RWPE1 (cell line): Measurements from ENCODE around the gene SELENOS.

Source experiments
- CTCF ChIA-PET: fragments of 350-600 bp; sonication (Branson Sonifier 250); formaldehyde crosslinking; extraction: SDS; loops from one replicate; lab custom pipeline; 2021; lab: Yijun Ruan, JAX
- POLR2A ChIA-PET: fragments of 400-600 bp; formaldehyde crosslinking; extraction: SDS; loops from one replicate; lab custom pipeline; 2020; ENCODE audit warnings: antibody characterized with exemption; ENCODE audit not compliant: low non-redundant PET; lab: Yijun Ruan, JAX
- DNase-seq: peaks from one replicate; pipeline ENCODE4 v3.0.0; 2012; ENCODE audit warnings: low spot score
- H3K27ac ChIP-seq: fragments of 450-650 bp; 2 replicates; pipeline ENCODE4 v1.5.1; 2017
- TF ChIP-seq, protein P1 (sequence below): fragments of 450-650 bp; conservative IDR thresholded peaks from 2 replicates; pipeline ENCODE4 v1.5.1; 2017; ENCODE audit warnings: low read depth, mild to moderate bottlenecking

SELENOS gene

DNA sequence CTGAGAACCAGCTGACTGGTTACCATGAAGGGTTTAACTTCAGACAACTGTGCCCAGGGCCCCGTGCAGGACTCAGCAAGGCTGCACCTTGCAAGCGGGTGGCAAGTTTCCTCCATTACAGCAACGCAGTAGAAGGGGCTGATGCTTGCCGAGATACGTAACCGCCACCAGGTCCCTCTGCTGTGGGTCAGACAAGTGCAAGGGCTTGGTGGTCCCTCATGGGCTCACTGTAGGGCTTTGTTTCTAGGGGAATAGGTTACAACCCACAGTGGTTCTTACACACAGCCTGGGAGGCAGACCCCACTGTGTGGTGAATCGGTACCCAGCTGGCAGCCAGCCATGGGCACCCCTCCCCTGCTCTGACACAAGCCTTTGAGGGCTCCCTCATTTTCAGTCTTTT lies 33.2 kb upstream of the SELENOS start:
- TF ChIP-seq, protein P1, sequence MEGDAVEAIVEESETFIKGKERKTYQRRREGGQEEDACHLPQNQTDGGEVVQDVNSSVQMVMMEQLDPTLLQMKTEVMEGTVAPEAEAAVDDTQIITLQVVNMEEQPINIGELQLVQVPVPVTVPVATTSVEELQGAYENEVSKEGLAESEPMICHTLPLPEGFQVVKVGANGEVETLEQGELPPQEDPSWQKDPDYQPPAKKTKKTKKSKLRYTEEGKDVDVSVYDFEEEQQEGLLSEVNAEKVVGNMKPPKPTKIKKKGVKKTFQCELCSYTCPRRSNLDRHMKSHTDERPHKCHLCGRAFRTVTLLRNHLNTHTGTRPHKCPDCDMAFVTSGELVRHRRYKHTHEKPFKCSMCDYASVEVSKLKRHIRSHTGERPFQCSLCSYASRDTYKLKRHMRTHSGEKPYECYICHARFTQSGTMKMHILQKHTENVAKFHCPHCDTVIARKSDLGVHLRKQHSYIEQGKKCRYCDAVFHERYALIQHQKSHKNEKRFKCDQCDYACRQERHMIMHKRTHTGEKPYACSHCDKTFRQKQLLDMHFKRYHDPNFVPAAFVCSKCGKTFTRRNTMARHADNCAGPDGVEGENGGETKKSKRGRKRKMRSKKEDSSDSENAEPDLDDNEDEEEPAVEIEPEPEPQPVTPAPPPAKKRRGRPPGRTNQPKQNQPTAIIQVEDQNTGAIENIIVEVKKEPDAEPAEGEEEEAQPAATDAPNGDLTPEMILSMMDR: no peak
- POLR2A ChIA-PET: no interaction called here
- no peak for DNase-seq
- CTCF ChIA-PET: interaction anchor here (0.6 to 0.7 kb wide), 2 partner anchors 35 to 306 kb away, joined by 3 read pairs; no protein-coding TSS in a partner anchor
- H3K27ac ChIP-seq: no peak overlapping the region

- CTCF ChIA-PET: interaction anchor here (0.6 kb wide), 1 partner anchor 34 kb away, joined by 3 read pairs; no protein-coding TSS in a partner anchor
- TF ChIP-seq, protein P1: no peak
- H3K27ac ChIP-seq: no peak overlapping the region
- POLR2A ChIA-PET: no interaction called here
- no peak for DNase-seq
Observed at GRCh38 chr15:101310161-101310480, 32.8 kb upstream of the SELENOS start.

GRCh38 chr15:101309436-101310160 lies 32.3 kb upstream of the SELENOS start:
- CTCF ChIA-PET: interaction anchor here (0.6 kb wide), 1 partner anchor 34 kb away, joined by 3 read pairs; no protein-coding TSS in a partner anchor
- POLR2A ChIA-PET: no interaction called here
- TF ChIP-seq, protein P1: no peak

DNA sequence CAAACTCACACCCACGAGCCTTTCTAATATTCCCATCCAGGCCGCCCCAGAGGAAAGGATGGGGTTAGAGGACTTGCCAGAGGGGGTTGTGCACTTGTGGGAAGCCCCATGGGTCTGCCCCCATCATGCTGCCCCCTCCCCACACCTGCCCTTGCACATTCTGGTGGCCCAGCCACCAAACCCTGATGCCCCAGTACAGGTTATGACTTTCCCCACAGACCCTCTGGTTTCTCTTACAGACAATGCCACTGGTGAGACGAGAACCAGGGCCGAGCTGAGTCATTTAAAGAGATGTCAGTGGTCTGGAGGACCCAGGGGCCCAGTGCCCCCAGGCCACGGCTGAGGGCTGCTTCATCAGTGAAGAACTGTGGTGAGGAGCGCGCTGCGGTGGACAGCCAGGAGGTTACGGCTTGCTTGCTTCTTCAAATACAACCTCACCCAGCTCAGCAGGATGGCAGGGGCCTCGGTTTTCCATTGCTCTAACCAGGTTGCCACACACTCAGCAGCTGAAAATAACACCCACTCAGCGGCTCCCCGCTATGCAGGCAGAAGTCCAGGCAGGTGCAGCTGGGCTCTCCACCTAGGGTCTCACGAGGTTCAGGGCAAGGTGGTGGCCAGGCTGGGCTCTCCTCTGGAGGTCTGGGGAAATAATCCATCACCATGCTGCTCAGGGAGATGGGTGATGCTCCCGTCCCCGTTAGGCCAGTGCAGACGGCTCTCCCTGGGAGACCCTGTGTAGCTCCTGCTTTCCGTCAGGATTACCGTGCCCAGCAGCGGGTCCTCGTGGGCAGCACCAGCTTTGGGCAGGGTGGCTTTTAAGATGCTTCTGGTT lies 31.5 kb upstream of the SELENOS start:
- H3K27ac ChIP-seq: no peak overlapping the region
- DNase-seq: no peak
- CTCF ChIA-PET: no interaction called here
- TF ChIP-seq, protein P1: no peak
- POLR2A ChIA-PET: no interaction called here

More at GRCh38 chr15:101309436-101310160, 32.3 kb upstream of the SELENOS start:
- H3K27ac ChIP-seq: no peak overlapping the region
- DNase-seq: no peak

- CTCF ChIA-PET: no interaction called here
- no peak for DNase-seq
- TF ChIP-seq, protein P1: no peak
- H3K27ac ChIP-seq: no peak overlapping the region
- POLR2A ChIA-PET: interaction anchor here (0.6 kb wide), 1 partner anchor 55 kb away, joined by 3 read pairs; no protein-coding TSS in a partner anchor
Observed at GRCh38 chr15:101307897-101308603, 30.8 kb upstream of the SELENOS start.
